GM12872 (cell line): ENCODE measurements around the gene TGFB1.

Experiments used
- CTCF ChIP-seq: IDR thresholded peaks from 3 replicates; pipeline ENCODE4 v1.5.1; 2011; ENCODE audit warnings: low read depth, mild to moderate bottlenecking, low read length, moderate library complexity; ENCODE audit not compliant: insufficient read depth

TGFB1 gene

GRCh38 chr19:41332468-41332867 lies 21.3 kb downstream of the TGFB1 start:
- TF ChIP-seq CTCF, result no peak

DNA sequence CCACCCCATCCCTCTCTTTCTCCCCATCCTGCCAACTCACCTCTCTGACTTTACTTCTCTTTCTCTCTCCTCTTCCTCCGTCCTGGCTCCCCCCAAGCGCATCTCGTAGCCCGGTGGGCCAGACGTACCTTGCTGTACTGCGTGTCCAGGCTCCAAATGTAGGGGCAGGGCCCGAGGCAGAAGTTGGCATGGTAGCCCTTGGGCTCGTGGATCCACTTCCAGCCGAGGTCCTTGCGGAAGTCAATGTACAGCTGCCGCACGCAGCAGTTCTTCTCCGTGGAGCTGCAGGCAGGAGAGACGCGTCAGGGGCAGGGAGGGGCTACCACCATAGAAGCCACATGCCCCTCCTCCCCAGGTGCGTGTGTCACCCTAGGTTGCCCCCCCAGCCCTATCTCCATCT lies 21.7 kb downstream of the TGFB1 start:
- TF ChIP-seq CTCF, result no peak

DNA sequence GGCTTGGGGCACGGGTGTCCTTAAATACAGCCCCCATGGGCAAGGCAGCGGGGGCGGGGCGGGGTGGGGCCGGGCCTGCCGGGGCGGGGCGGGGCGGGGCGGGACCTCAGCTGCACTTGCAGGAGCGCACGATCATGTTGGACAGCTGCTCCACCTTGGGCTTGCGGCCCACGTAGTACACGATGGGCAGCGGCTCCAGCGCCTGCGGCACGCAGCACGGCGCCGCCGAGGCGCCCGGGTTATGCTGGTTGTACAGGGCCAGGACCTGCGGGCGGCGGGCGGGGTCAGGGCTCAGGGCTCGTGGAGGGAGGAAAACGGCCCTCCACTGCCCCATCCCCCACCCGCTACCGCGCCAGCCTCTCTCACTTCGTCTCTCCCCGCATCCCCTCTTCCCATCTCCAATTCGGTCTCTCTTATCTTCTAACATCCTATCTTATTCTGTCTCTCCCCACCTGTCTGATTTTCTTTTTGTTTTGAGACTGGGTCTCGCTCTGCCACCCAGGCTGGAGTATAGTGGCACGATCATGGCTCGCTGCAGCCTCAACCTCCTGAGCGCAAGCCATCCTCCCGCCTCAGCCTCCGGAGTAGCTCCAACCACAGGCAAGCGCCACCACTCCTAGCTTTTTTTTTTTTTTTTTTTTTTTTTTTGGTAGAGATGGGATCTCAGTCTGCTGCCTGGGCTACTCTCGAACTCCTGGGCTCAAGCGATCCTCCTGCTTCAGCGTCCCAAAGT lies 22.6 kb downstream of the TGFB1 start:
- no peak for TF ChIP-seq CTCF

- TF ChIP-seq CTCF, result no peak
Observed at GRCh38 chr19:41330481-41330880, 23.2 kb downstream of the TGFB1 start.

DNA sequence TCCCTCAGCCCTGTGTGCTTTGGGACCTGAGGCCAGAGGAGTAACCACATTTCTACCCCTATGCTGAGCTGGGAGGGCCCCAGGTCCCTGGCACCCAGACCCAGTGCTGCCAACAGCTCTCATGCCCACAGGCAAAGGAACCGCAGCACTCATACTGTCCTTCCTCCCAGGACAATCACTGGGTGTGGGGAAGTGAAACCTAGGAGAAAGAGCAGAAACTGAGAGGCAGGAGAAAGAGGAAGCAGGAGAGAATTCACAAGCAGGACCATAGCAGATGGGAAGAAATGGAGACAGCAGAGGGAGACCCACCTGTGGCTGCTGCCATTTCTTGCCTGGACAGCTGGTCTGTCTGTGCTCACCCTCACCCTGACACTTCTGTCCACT lies 24.9 kb downstream of the TGFB1 start:
- TF ChIP-seq CTCF, result no peak

- no peak for TF ChIP-seq CTCF
Observed at GRCh38 chr19:41328157-41328841, 25.4 kb downstream of the TGFB1 start.

GRCh38 chr19:41327576-41328156 lies 26.1 kb downstream of the TGFB1 start:
- no peak for TF ChIP-seq CTCF
